H1 (cell line): Measurements from ENCODE around the gene ARHGAP28. TPM values are rescaled to one million over a fixed set of nuclear protein-coding genes. Genes with fewer than 3 reads are reported as not detected.

ENCODE experiments used
- CTCF ChIA-PET: fragments of 300-600 bp; sonication (Branson Sonifier 250); formaldehyde crosslinking; loops from one replicate; lab custom pipeline; 2021; ENCODE audit not compliant: partially characterized antibody; lab: Charles Lee
- POLR2A ChIA-PET: fragments of 300-600 bp; sonication (Branson Sonifier 250); formaldehyde crosslinking; loops from one replicate; lab custom pipeline; 2021; ENCODE audit warnings: inconsistent platforms; ENCODE audit not compliant: partially characterized antibody; lab: Charles Lee
- DNase-seq, 2 experiments: peaks; one replicate each; pipeline versions ENCODE4 v3.0.0 to v3.0.0-alpha.2; 2010 to 2022; ENCODE audit warnings: low spot score in 2 of 2, low read depth in 1 of 2, mixed read lengths in 1 of 2
- FAIRE-seq: peaks from 2 replicates; lab custom pipeline; 2011; peaks lifted over from hg19 to GRCh38; lab: Jason Lieb, UNC
- H2AFZ ChIP-seq: 2 replicates; pipeline ENCODE4 v1.8.1; 2012; ENCODE audit warnings: low read length, inconsistent platforms
- H2AK5ac ChIP-seq: 2 replicates; pipeline ENCODE4 v1.6.1; 2013; ENCODE audit warnings: low read depth, low read length
- H2BK120ac ChIP-seq: replicated peaks from 2 replicates; pipeline ENCODE3; 2013; ENCODE audit warnings: low read depth, low read length, inconsistent platforms
- H2BK12ac ChIP-seq: 2 replicates; pipeline ENCODE4 v1.6.1; 2013; ENCODE audit warnings: low read depth, low read length
- H2BK15ac ChIP-seq: 2 replicates; pipeline ENCODE4 v1.6.1; 2013; ENCODE audit warnings: low read length
- H2BK20ac ChIP-seq: 2 replicates; pipeline ENCODE4 v1.6.1; 2013; ENCODE audit warnings: low read length
- H2BK5ac ChIP-seq: 2 replicates; pipeline ENCODE4 v1.6.1; 2013; ENCODE audit warnings: low read depth, low read length
- H3K14ac ChIP-seq: 2 replicates; pipeline ENCODE4 v1.6.1; 2013; ENCODE audit warnings: inconsistent platforms; ENCODE audit not compliant: insufficient read length
- H3K18ac ChIP-seq: 2 replicates; pipeline ENCODE4 v1.6.1; 2013; ENCODE audit warnings: low read length; ENCODE audit errors: extremely low read depth
- H3K23ac ChIP-seq: 2 replicates; pipeline ENCODE4 v1.6.1; 2013; ENCODE audit warnings: inconsistent platforms; ENCODE audit not compliant: insufficient read length
- H3K23me2 ChIP-seq: 2 replicates; pipeline ENCODE4 v1.6.1; 2013; ENCODE audit warnings: low read depth, low read length
- H3K27ac ChIP-seq: 2 replicates; pipeline ENCODE4 v1.6.1; 2011; ENCODE audit warnings: low read depth, low read length, inconsistent platforms
- H3K27me3 ChIP-seq, 4 experiments: replicated peaks in 1 of 4; 1 replicate in 1 of 4; 2 replicates in 3 of 4; pipeline versions ENCODE4 v1.6.1 to v1.8.1; 2011 to 2013; ENCODE audit warnings: low read length in 3 of 4, mild to moderate bottlenecking in 3 of 4, inconsistent platforms in 2 of 4, mixed read lengths in 2 of 4, moderate library complexity in 1 of 4; ENCODE audit not compliant: control insufficient read depth in 3 of 4, insufficient read depth in 3 of 4; ENCODE audit errors: extremely low read depth in 1 of 4
- H3K36me3 ChIP-seq, 4 experiments: 2 replicates each; pipeline versions ENCODE4 v1.6.1 to v1.8.1; 2011 to 2013; ENCODE audit warnings: mild to moderate bottlenecking in 4 of 4, low read length in 3 of 4, moderate library complexity in 2 of 4, control low read depth in 1 of 4, inconsistent platforms in 1 of 4; ENCODE audit not compliant: insufficient read depth in 4 of 4, control insufficient read depth in 2 of 4
- H3K4ac ChIP-seq: replicated peaks from 2 replicates; pipeline ENCODE3; 2013; ENCODE audit warnings: low read length, low read depth, mixed read lengths, inconsistent platforms; ENCODE audit not compliant: insufficient read length
- H3K4me1 ChIP-seq, 4 experiments: replicated peaks in 1 of 4; 1 replicate in 1 of 4; 2 replicates in 3 of 4; pipeline versions ENCODE4 v1.6.1 to v1.8.1; 2011 to 2013; ENCODE audit warnings: low read length in 3 of 4, inconsistent platforms in 2 of 4, mixed read lengths in 1 of 4; ENCODE audit not compliant: insufficient read depth in 4 of 4, control insufficient read depth in 3 of 4
- H3K4me2 ChIP-seq, 2 experiments: 2 replicates each; pipeline versions ENCODE4 v1.6.1 to v1.8.1; 2011 to 2013; ENCODE audit warnings: low read depth in 2 of 2, low read length in 2 of 2, control low read depth in 1 of 2, inconsistent platforms in 1 of 2, mild to moderate bottlenecking in 1 of 2; ENCODE audit not compliant: insufficient read depth in 1 of 2
- H3K4me3 ChIP-seq, 4 experiments: fragments of 200-600, 300-600 bp in 1 of 4; sonication (generic), shearing (Covaris generic), sonication (Bioruptor Twin) in 1 of 4; 2 replicates each; pipeline versions ENCODE4 v1.5.1 to v1.8.1; 2011 to 2016; ENCODE audit warnings: low read length in 4 of 4, low read depth in 3 of 4, control low read depth in 2 of 4, inconsistent platforms in 2 of 4, mild to moderate bottlenecking in 2 of 4, mixed read lengths in 1 of 4, moderate library complexity in 1 of 4; ENCODE audit not compliant: insufficient read depth in 2 of 4; ENCODE audit errors: extremely low read depth in 1 of 4
- H3K56ac ChIP-seq: replicated peaks from 2 replicates; pipeline ENCODE3; 2013; ENCODE audit warnings: low read depth, mild to moderate bottlenecking, mixed read lengths, low read length, inconsistent platforms; ENCODE audit not compliant: insufficient read length
- H3K79me1 ChIP-seq: 2 replicates; pipeline ENCODE4 v1.6.1; 2013; ENCODE audit warnings: low read depth, low read length, control low read depth
- H3K79me2 ChIP-seq, 2 experiments: 2 replicates each; pipeline versions ENCODE4 v1.6.1 to v1.8.1; 2012 to 2013; ENCODE audit warnings: low read length in 2 of 2, mild to moderate bottlenecking in 2 of 2, inconsistent platforms in 1 of 2; ENCODE audit not compliant: insufficient read depth in 2 of 2, control insufficient read depth in 1 of 2
- H3K9ac ChIP-seq, 4 experiments: replicated peaks in 1 of 4; 1 replicate in 1 of 4; 2 replicates in 3 of 4; pipeline versions ENCODE4 v1.6.1 to v1.8.1; 2011 to 2013; ENCODE audit warnings: low read depth in 3 of 4, low read length in 3 of 4, control low read depth in 2 of 4, mild to moderate bottlenecking in 2 of 4, moderate library complexity in 2 of 4, inconsistent platforms in 1 of 4; ENCODE audit errors: extremely low read depth in 1 of 4
- H3K9me3 ChIP-seq, 2 experiments: 2 replicates each; pipeline versions ENCODE4 v1.6.1 to v1.8.1; 2012 to 2013; ENCODE audit warnings: mild to moderate bottlenecking in 2 of 2, moderate library complexity in 2 of 2, control low read depth in 1 of 2, inconsistent platforms in 1 of 2, low read depth in 1 of 2, low read length in 1 of 2, mixed read lengths in 1 of 2; ENCODE audit not compliant: insufficient read depth in 2 of 2
- H4K20me1 ChIP-seq, 2 experiments: replicated peaks in 1 of 2; 2 replicates each; pipeline versions ENCODE3 to v1.8.1; 2011 to 2013; ENCODE audit warnings: inconsistent platforms in 2 of 2, low read length in 2 of 2, mild to moderate bottlenecking in 1 of 2; ENCODE audit not compliant: insufficient read depth in 2 of 2, control insufficient read depth in 1 of 2
- H4K5ac ChIP-seq: 2 replicates; pipeline ENCODE4 v1.6.1; 2013; ENCODE audit warnings: low read length, low read depth, mixed read lengths, inconsistent platforms; ENCODE audit not compliant: insufficient read length
- H4K8ac ChIP-seq: 2 replicates; pipeline ENCODE4 v1.8.0; 2013; ENCODE audit warnings: mild to moderate bottlenecking, moderate library complexity, low read length, inconsistent platforms; ENCODE audit not compliant: insufficient read depth; ENCODE audit errors: extremely low read depth
- H4K91ac ChIP-seq: replicated peaks from 2 replicates; pipeline ENCODE3; 2013; ENCODE audit warnings: low read length, mixed read lengths, inconsistent platforms; ENCODE audit not compliant: insufficient read length
- CEBPB ChIP-seq: IDR thresholded peaks from 2 replicates; pipeline ENCODE4 v1.6.1; 2012; ENCODE audit warnings: low read depth, low read length
- CHD2 ChIP-seq: IDR thresholded peaks from 2 replicates; pipeline ENCODE4 v1.6.1; 2012; ENCODE audit warnings: low read length, improper control_type of control experiment
- EGR1 ChIP-seq: IDR thresholded peaks from 2 replicates; pipeline ENCODE4 v1.6.1; 2011; ENCODE audit warnings: low read depth, low read length, borderline replicate concordance
- JUN ChIP-seq: IDR thresholded peaks from 2 replicates; pipeline ENCODE4 v1.6.1; 2011; ENCODE audit warnings: low read depth, mild to moderate bottlenecking, improper control_type of control experiment, low read length
- JUND ChIP-seq: IDR thresholded peaks from 2 replicates; pipeline ENCODE4 v1.6.1; 2011; ENCODE audit warnings: mild to moderate bottlenecking, improper control_type of control experiment, low read length
- KDM5A ChIP-seq: fragments of 200-600 bp; IDR thresholded peaks from 2 replicates; pipeline ENCODE4 v1.7.1; 2012; ENCODE audit warnings: mild to moderate bottlenecking, low read length, inconsistent platforms, mixed read lengths
- MAX ChIP-seq: IDR thresholded peaks from 2 replicates; pipeline ENCODE4 v1.6.1; 2012; ENCODE audit warnings: inconsistent platforms
- POLR2A ChIP-seq, 2 experiments: IDR thresholded peaks; 1 replicate in 1 of 2; 2 replicates in 1 of 2; pipeline ENCODE4 v1.6.1; 2011; ENCODE audit warnings: low read depth in 2 of 2, low read length in 2 of 2, mild to moderate bottlenecking in 2 of 2; ENCODE audit errors: control extremely low read depth in 1 of 2
- SIX5 ChIP-seq: IDR thresholded peaks from 2 replicates; pipeline ENCODE4 v1.6.1; 2011; ENCODE audit warnings: mild to moderate bottlenecking, low read depth, low read length
- WGBS, 2 experiments: shearing (Covaris generic) in 1 of 2; methylation state at CpG; one replicate each; pipeline versions ENCODE4 v1.1.6 to v1.1.7; 2013 to 2015; ENCODE audit warnings: low lambda C conversion rate in 2 of 2, mixed read lengths in 2 of 2, inconsistent platforms in 1 of 2, low coverage in 1 of 2, missing lambda C conversion rate in 1 of 2; ENCODE audit not compliant: insufficient replicate concordance in 2 of 2, insufficient coverage in 1 of 2, insufficient read length in 1 of 2; ENCODE audit errors: extremely low coverage in 1 of 2, missing lambda C conversion rate in 1 of 2; 5-methylcytosine and 5-hydroxymethylcytosine counted together
- polyA plus RNA-seq, 7 experiments: library from polyadenylated mRNA; depleted of rRNA in 3 of 7; stranded (reverse) in 5 of 7; unstranded in 2 of 7; fragments of >200 nt in 5 of 7; fragments of 200-250 nt in 2 of 7; gene quantifications; 1 replicate in 5 of 7; 2 replicates in 1 of 7; 4 replicates in 1 of 7; pipeline versions ENCODE4 v1.2.1 to v1.2.3, GENCODE V29; 2011 to 2013; ENCODE audit warnings: missing spikeins in 2 of 7, mixed read lengths in 2 of 7
- total RNA-seq: library from RNA; stranded (reverse); fragmentation: NEBNext Ultra II Directional; extraction: Animal tissue kit (Norgen Biotek cat#: 25700); gene quantifications from 2 replicates; pipeline ENCODE4 v1.2.1, GENCODE V29; 2021
- TF ChIP-seq, protein P1 (sequence below): IDR thresholded peaks from 2 replicates; pipeline ENCODE4 v1.6.1; 2011; ENCODE audit warnings: low read length, improper control_type of control experiment

Gene ARHGAP28
- total and polyA plus RNA-seq, 2 of the 8 experiments (the other 6 are each of a cell fraction or from before 2014, with no cell fraction given) = 2.9 to 14.4 TPM

DNA sequence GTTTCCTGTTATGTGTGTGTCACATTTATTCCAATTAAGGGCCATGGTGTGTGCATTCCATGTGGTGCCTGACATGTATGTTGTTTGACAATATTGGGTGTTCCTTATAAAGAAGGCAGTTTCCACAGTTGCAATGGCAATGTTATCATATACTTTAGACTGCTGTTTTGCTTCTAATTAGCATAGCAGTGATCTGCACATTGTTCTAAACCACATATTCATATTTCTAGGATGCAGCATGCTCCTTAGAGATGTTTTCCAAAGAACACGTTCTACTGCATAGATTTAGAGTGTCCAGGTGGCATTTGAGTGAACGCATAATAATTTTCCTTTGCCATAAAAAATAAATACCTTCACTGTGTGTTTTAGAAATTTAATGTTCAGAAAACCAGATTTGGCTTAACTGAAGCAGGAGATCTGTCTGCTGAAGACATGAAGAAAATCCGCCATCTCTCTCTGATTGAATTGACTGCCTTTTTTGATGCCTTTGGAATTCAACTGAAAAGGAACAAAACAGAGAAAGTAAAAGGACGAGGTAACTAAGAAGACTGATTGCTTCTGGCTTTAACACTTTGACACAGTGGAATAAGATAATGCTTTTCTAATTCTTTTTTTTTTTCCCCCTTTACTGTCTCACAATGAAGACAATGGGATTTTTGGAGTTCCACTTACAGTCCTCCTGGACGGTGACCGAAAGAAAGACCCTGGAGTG, 143.7 kb downstream of the ARHGAP28 start:
- H3K56ac ChIP-seq = no peak overlapping the region
- DNase-seq = no peak
- no peak overlapping the region for H3K18ac ChIP-seq
- no peaks in the 10 kb centered on the region for H3K36me3 ChIP-seq
- H4K91ac ChIP-seq = no peak overlapping the region
- no peak overlapping the region for H2BK5ac ChIP-seq
- H3K79me1 ChIP-seq = no peaks in the 10 kb centered on the region
- POLR2A ChIA-PET = no interaction called here
- no peak overlapping the region for H2BK120ac ChIP-seq
- H2AK5ac ChIP-seq = no peak overlapping the region
- H3K23me2 ChIP-seq = no peaks in the 10 kb centered on the region
- no peak overlapping the region for H3K4ac ChIP-seq
- WGBS, 2 experiments = 85% methylated on average over 6 of the region's 6 CpGs; no CpG with 5 or more reads in 1 of the 2 experiments
- no peak overlapping the region for H3K23ac ChIP-seq
- no peak overlapping the region for H4K5ac ChIP-seq
- no peaks in the 10 kb centered on the region for H3K27me3 ChIP-seq
- no peak overlapping the region for H2BK20ac ChIP-seq
- H4K8ac ChIP-seq = no peak overlapping the region
- no peak overlapping the region for H2AFZ ChIP-seq
- H2BK12ac ChIP-seq = no peak overlapping the region
- no peak overlapping the region for H3K14ac ChIP-seq
- H3K79me2 ChIP-seq = no peaks in the 10 kb centered on the region
- FAIRE-seq = no peak
- no peak overlapping the region for H3K4me2 ChIP-seq
- H3K4me1 ChIP-seq = no peaks in the 10 kb centered on the region
- H3K9me3 ChIP-seq = no peaks in the 10 kb centered on the region
- TF ChIP-seq SIX5 (no peak), CHD2 (no peak), JUND (no peak), CEBPB (no peak), JUN (no peak), KDM5A (no peak), EGR1 (no peak), MAX (no peak), POLR2A (IDR thresholded peaks at IDR 0.05; ENCODE audit: control extremely low read depth in 1 of 2, low read depth in 2 of 2, low read length in 2 of 2) (no peak)
- TF ChIP-seq, protein P1, sequence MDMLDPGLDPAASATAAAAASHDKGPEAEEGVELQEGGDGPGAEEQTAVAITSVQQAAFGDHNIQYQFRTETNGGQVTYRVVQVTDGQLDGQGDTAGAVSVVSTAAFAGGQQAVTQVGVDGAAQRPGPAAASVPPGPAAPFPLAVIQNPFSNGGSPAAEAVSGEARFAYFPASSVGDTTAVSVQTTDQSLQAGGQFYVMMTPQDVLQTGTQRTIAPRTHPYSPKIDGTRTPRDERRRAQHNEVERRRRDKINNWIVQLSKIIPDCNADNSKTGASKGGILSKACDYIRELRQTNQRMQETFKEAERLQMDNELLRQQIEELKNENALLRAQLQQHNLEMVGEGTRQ = no peak
- H3K4me3 ChIP-seq = no peak overlapping the region
- CTCF ChIA-PET = interaction anchor here (1.0 to 1.4 kb wide), 2 partner anchors 14 to 38 kb away, joined by 3 read pairs; no protein-coding TSS in a partner anchor
- H3K9ac ChIP-seq = no peak overlapping the region
- H2BK15ac ChIP-seq = no peak overlapping the region
- H4K20me1 ChIP-seq = no peaks in the 10 kb centered on the region
- H3K27ac ChIP-seq = no peak overlapping the region
